ENCODE data around the gene VIM.

Gene VIM

DNA sequence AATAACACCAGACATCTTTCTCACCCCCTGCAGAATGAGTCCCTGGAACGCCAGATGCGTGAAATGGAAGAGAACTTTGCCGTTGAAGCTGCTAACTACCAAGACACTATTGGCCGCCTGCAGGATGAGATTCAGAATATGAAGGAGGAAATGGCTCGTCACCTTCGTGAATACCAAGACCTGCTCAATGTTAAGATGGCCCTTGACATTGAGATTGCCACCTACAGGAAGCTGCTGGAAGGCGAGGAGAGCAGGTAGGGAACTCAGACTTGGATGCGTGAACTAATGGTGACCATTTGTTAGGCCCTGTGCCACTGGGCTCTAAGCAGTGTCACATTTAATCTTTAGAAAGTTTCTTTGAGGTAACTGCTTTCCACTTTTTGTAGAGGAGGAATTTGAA is 7.1 kb downstream of the VIM start:
- H3K9ac ChIP-seq (ENCODE audit: low read length), result peak overlapping the region; percentile 67
- no peaks in the 10 kb centered on the region for H3K9me3 ChIP-seq (ENCODE audit: insufficient read depth, low read depth, low read length)
- no peak overlapping the region for H2BK12ac ChIP-seq (ENCODE audit: low read length)
- H4K91ac ChIP-seq (ENCODE audit: low read depth, low read length), result no peak overlapping the region
- no peak overlapping the region for H4K8ac ChIP-seq (ENCODE audit: low read depth, low read length)
- H2BK5ac ChIP-seq (ENCODE audit: low read depth, low read length, poor library complexity), result no peak overlapping the region
- H3K14ac ChIP-seq (ENCODE audit: low read length), result no peak overlapping the region
- H3K4me3 ChIP-seq (ENCODE audit: low read depth, low read length), result no peak overlapping the region
- no peak overlapping the region for H4K12ac ChIP-seq (ENCODE audit: low read depth, low read length)
- no peak overlapping the region for H3K27ac ChIP-seq (ENCODE audit: low read depth, low read length)
- no peaks in the 10 kb centered on the region for H3K79me2 ChIP-seq (ENCODE audit: control insufficient read depth, insufficient read depth, low read length, poor library complexity)
- no peak overlapping the region for H3K4ac ChIP-seq (ENCODE audit: low read depth, low read length)
- no CpG with 5 or more reads among the region's 8 CpGs for WGBS (ENCODE audit: extremely low coverage, insufficient coverage, insufficient read length)
- no peak overlapping the region for H3K18ac ChIP-seq (ENCODE audit: low read length)
- peaks cover 14 to 21% of the 10 kb centered on the region in 2 experiments for H3K36me3 ChIP-seq (ENCODE audit: control insufficient read depth in 1 of 2, insufficient read depth in 2 of 2, low read length in 2 of 2)
- no peak overlapping the region for H2AFZ ChIP-seq (ENCODE audit: insufficient read depth, low read length, poor library complexity)
- H3K23ac ChIP-seq (ENCODE audit: low read length), result no peak overlapping the region
- peaks cover 3% of the 10 kb centered on the region for H3K79me1 ChIP-seq (ENCODE audit: low read length)
- no peak overlapping the region for H2BK120ac ChIP-seq (ENCODE audit: insufficient read depth, low read length, poor library complexity)
- DNase-seq, result no peak
- H3K27me3 ChIP-seq (ENCODE audit: insufficient read depth, low read length), result no peaks in the 10 kb centered on the region
- no peak overlapping the region for H3K4me2 ChIP-seq (ENCODE audit: low read length)
- H3K4me1 ChIP-seq (ENCODE audit: control insufficient read depth in 1 of 2, insufficient read depth in 2 of 2, low read length in 2 of 2), result no peaks in the 10 kb centered on the region
- H2AK5ac ChIP-seq (ENCODE audit: low read length), result no peak overlapping the region

GRCh38 chr10:17236468-17237148 is 8.6 kb downstream of the VIM start:
- no CpG with 5 or more reads among the region's 1 CpG for WGBS (ENCODE audit: extremely low coverage, insufficient coverage, insufficient read length)
- Histone ChIP-seq H3K79me2 (ENCODE audit: control insufficient read depth, insufficient read depth, low read length, poor library complexity) (no peaks in the 10 kb centered on the region), H3K4me2 (ENCODE audit: low read length) (no peak overlapping the region), H3K4ac (ENCODE audit: low read depth, low read length) (no peak overlapping the region), H2BK12ac (ENCODE audit: low read length) (no peak overlapping the region), H3K9me3 (ENCODE audit: insufficient read depth, low read depth, low read length) (no peaks in the 10 kb centered on the region), H3K4me1 (ENCODE audit: control insufficient read depth in 1 of 2, insufficient read depth in 2 of 2, low read length in 2 of 2) (no peaks in the 10 kb centered on the region), H3K9ac (ENCODE audit: low read length) (no peak overlapping the region), H4K12ac (ENCODE audit: low read depth, low read length) (no peak overlapping the region), H3K36me3 (ENCODE audit: control insufficient read depth in 1 of 2, insufficient read depth in 2 of 2, low read length in 2 of 2) (peaks cover 14 to 21% of the 10 kb centered on the region in 2 experiments), H3K18ac (ENCODE audit: low read length) (no peak overlapping the region), H3K27ac (ENCODE audit: low read depth, low read length) (no peak overlapping the region), H2AFZ (ENCODE audit: insufficient read depth, low read length, poor library complexity) (no peak overlapping the region), H3K4me3 (ENCODE audit: low read depth, low read length) (no peak overlapping the region), H2BK5ac (ENCODE audit: low read depth, low read length, poor library complexity) (no peak overlapping the region), H4K91ac (ENCODE audit: low read depth, low read length) (no peak overlapping the region), H3K23ac (ENCODE audit: low read length) (no peak overlapping the region), H2AK5ac (ENCODE audit: low read length) (no peak overlapping the region), H3K27me3 (ENCODE audit: insufficient read depth, low read length) (no peaks in the 10 kb centered on the region), H2BK120ac (ENCODE audit: insufficient read depth, low read length, poor library complexity) (no peak overlapping the region), H3K79me1 (ENCODE audit: low read length) (no peaks in the 10 kb centered on the region), H4K8ac (ENCODE audit: low read depth, low read length) (no peak overlapping the region), H3K14ac (ENCODE audit: low read length) (no peak overlapping the region)
- no peak for DNase-seq

GRCh38 chr10:17237149-17237527 is 9.1 kb downstream of the VIM start:
- Histone ChIP-seq H3K4me3 (ENCODE audit: low read depth, low read length) (no peak overlapping the region), H4K91ac (ENCODE audit: low read depth, low read length) (no peak overlapping the region), H2AK5ac (ENCODE audit: low read length) (no peak overlapping the region), H3K79me1 (ENCODE audit: low read length) (no peaks in the 10 kb centered on the region), H3K4ac (ENCODE audit: low read depth, low read length) (no peak overlapping the region), H4K8ac (ENCODE audit: low read depth, low read length) (no peak overlapping the region), H3K79me2 (ENCODE audit: control insufficient read depth, insufficient read depth, low read length, poor library complexity) (no peaks in the 10 kb centered on the region), H3K14ac (ENCODE audit: low read length) (no peak overlapping the region), H2BK12ac (ENCODE audit: low read length) (no peak overlapping the region), H3K4me1 (ENCODE audit: control insufficient read depth in 1 of 2, insufficient read depth in 2 of 2, low read length in 2 of 2) (no peaks in the 10 kb centered on the region), H3K36me3 (ENCODE audit: control insufficient read depth in 1 of 2, insufficient read depth in 2 of 2, low read length in 2 of 2) (peaks cover 14 to 21% of the 10 kb centered on the region in 2 experiments), H2BK120ac (ENCODE audit: insufficient read depth, low read length, poor library complexity) (no peak overlapping the region), H2AFZ (ENCODE audit: insufficient read depth, low read length, poor library complexity) (no peak overlapping the region), H3K4me2 (ENCODE audit: low read length) (no peak overlapping the region), H3K18ac (ENCODE audit: low read length) (no peak overlapping the region), H3K27ac (ENCODE audit: low read depth, low read length) (no peak overlapping the region), H3K27me3 (ENCODE audit: insufficient read depth, low read length) (no peaks in the 10 kb centered on the region), H4K12ac (ENCODE audit: low read depth, low read length) (no peak overlapping the region), H2BK5ac (ENCODE audit: low read depth, low read length, poor library complexity) (no peak overlapping the region), H3K23ac (ENCODE audit: low read length) (no peak overlapping the region), H3K9ac (ENCODE audit: low read length) (no peak overlapping the region), H3K9me3 (ENCODE audit: insufficient read depth, low read depth, low read length) (no peaks in the 10 kb centered on the region)
- DNase-seq, result no peak
- WGBS (ENCODE audit: extremely low coverage, insufficient coverage, insufficient read length), result no CpG with 5 or more reads among the region's 5 CpGs

DNA sequence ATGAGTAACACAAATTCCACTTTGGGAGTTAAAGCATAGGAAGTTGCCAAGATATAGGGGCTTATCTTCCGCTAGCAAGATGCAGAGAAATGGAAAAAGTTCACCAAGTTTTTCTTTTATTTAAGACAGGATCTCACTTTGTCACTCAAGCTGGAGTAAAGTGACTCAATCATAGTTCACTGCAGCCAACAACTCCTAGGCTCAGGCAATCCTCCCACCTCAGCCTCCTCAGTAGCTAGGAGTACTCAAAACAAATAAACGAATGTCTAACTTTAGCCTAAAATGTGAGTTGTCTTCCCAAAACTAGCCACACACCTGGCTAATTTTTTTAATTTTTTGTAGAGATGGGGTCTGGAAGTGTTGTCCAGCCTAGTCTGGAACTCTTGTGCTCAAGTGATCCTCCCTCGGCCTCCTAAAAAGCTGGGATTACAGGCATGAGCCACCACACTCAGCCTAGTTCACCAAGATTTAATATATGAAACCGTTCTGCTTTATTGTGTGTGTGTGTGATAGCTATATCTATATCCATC is 9.9 kb downstream of the VIM start:
- WGBS (ENCODE audit: extremely low coverage, insufficient coverage, insufficient read length), result no CpG with 5 or more reads among the region's 4 CpGs
- no peak overlapping the region for H2BK120ac ChIP-seq (ENCODE audit: insufficient read depth, low read length, poor library complexity)
- H2BK12ac ChIP-seq (ENCODE audit: low read length), result no peak overlapping the region
- no peak overlapping the region for H4K12ac ChIP-seq (ENCODE audit: low read depth, low read length)
- H3K4ac ChIP-seq (ENCODE audit: low read depth, low read length), result no peak overlapping the region
- no peak overlapping the region for H2AK5ac ChIP-seq (ENCODE audit: low read length)
- no peaks in the 10 kb centered on the region for H3K4me1 ChIP-seq (ENCODE audit: control insufficient read depth in 1 of 2, insufficient read depth in 2 of 2, low read length in 2 of 2)
- no peak overlapping the region for H3K9ac ChIP-seq (ENCODE audit: low read length)
- H3K4me3 ChIP-seq (ENCODE audit: low read depth, low read length), result no peak overlapping the region
- H4K8ac ChIP-seq (ENCODE audit: low read depth, low read length), result no peak overlapping the region
- H2AFZ ChIP-seq (ENCODE audit: insufficient read depth, low read length, poor library complexity), result no peak overlapping the region
- no peaks in the 10 kb centered on the region for H3K27me3 ChIP-seq (ENCODE audit: insufficient read depth, low read length)
- no peaks in the 10 kb centered on the region for H3K79me1 ChIP-seq (ENCODE audit: low read length)
- H2BK5ac ChIP-seq (ENCODE audit: low read depth, low read length, poor library complexity), result no peak overlapping the region
- peaks cover 14 to 21% of the 10 kb centered on the region in 2 experiments for H3K36me3 ChIP-seq (ENCODE audit: control insufficient read depth in 1 of 2, insufficient read depth in 2 of 2, low read length in 2 of 2)
- H3K27ac ChIP-seq (ENCODE audit: low read depth, low read length), result no peak overlapping the region
- H3K14ac ChIP-seq (ENCODE audit: low read length), result no peak overlapping the region
- H3K23ac ChIP-seq (ENCODE audit: low read length), result no peak overlapping the region
- no peak overlapping the region for H4K91ac ChIP-seq (ENCODE audit: low read depth, low read length)
- H3K4me2 ChIP-seq (ENCODE audit: low read length), result no peak overlapping the region
- DNase-seq, result no peak
- no peaks in the 10 kb centered on the region for H3K79me2 ChIP-seq (ENCODE audit: control insufficient read depth, insufficient read depth, low read length, poor library complexity)
- H3K18ac ChIP-seq (ENCODE audit: low read length), result no peak overlapping the region
- H3K9me3 ChIP-seq (ENCODE audit: insufficient read depth, low read depth, low read length), result no peaks in the 10 kb centered on the region

All from trophoblast cell (in vitro differentiated cells and primary cell).